B cell (primary cell): Measurements from ENCODE around the gene NPAS3. TPM values are rescaled to one million over a fixed set of nuclear protein-coding genes. Genes with fewer than 3 reads are reported as not detected.

ENCODE experiments used
- ATAC-seq: fragments of 200-7000 bp; cut with Tn5 transposase; one replicate; pipeline ENCODE4 v1.10.0; 2021; ENCODE audit warnings: low read depth, mild to moderate bottlenecking, moderate number of reproducible peaks, moderate library complexity
- CTCF ChIA-PET: fragments of 350-600 bp; sonication (Branson Sonifier 250); formaldehyde crosslinking; loops from one replicate; lab custom pipeline; 2021; ENCODE audit warnings: antibody characterized with exemption, inconsistent platforms; lab: Charles Lee
- POLR2A ChIA-PET: fragments of 350-600 bp; sonication (Branson Sonifier 250); formaldehyde crosslinking; loops from one replicate; lab custom pipeline; 2021; ENCODE audit warnings: antibody characterized with exemption; lab: Charles Lee
- DNase-seq: peaks from one replicate; pipeline ENCODE4 v3.0.0; 2013
- H2AFZ ChIP-seq: 2 replicates; pipeline ENCODE4 v1.6.1; 2012; ENCODE audit warnings: mild to moderate bottlenecking, low read depth, low read length; ENCODE audit not compliant: insufficient read depth, poor library complexity, severe bottlenecking
- H3K27ac ChIP-seq, 2 donors: 1 replicate in 1 of 2; 2 replicates in 1 of 2; pipeline ENCODE4 v1.5.1; 2012 to 2013; ENCODE audit warnings: low read length in 2 of 2, mild to moderate bottlenecking in 2 of 2, moderate library complexity in 1 of 2
- H3K27me3 ChIP-seq, 4 experiments: fragments of 200-600 bp in 1 of 4; sonication (generic) in 1 of 4; replicated peaks in 1 of 4; 1 replicate in 2 of 4; 2 replicates in 2 of 4; pipeline versions ENCODE4 v1.6.1 to v1.7.0; 2013 to 2016; ENCODE audit warnings: low read length in 3 of 4, mild to moderate bottlenecking in 2 of 4, mixed read lengths in 1 of 4, moderate library complexity in 1 of 4; ENCODE audit not compliant: insufficient read depth in 4 of 4, control insufficient read depth in 3 of 4; ENCODE audit errors: control extremely low read depth in 1 of 4
- H3K36me3 ChIP-seq, 2 experiments: replicated peaks in 1 of 2; 1 replicate in 1 of 2; 2 replicates in 1 of 2; pipeline versions ENCODE4 v1.6.1 to v1.7.1; 2013; ENCODE audit warnings: low read length in 1 of 2; ENCODE audit not compliant: insufficient read depth in 2 of 2, control insufficient read depth in 1 of 2; ENCODE audit errors: control extremely low read depth in 1 of 2, extremely low read depth in 1 of 2
- H3K4me1 ChIP-seq, 2 donors: fragments of 200-600 bp in 1 of 2; sonication (generic) in 1 of 2; 1 replicate in 1 of 2; 2 replicates in 1 of 2; pipeline versions ENCODE4 v1.5.1 to v1.6.1; 2013 to 2017; ENCODE audit warnings: low read length in 2 of 2; ENCODE audit not compliant: control insufficient read depth in 2 of 2, insufficient read depth in 2 of 2
- H3K4me2 ChIP-seq: replicated peaks from 2 replicates; pipeline ENCODE3; 2012; ENCODE audit warnings: mild to moderate bottlenecking, low read depth, low read length; ENCODE audit not compliant: poor library complexity, severe bottlenecking
- H3K4me3 ChIP-seq, 5 experiments: fragments of 200-600 bp in 1 of 5; sonication (generic) in 1 of 5; 1 replicate in 3 of 5; 2 replicates in 2 of 5; pipeline versions ENCODE4 v1.5.1 to v1.7.0; 2011 to 2016; ENCODE audit warnings: low read length in 4 of 5, mild to moderate bottlenecking in 4 of 5, low read depth in 2 of 5, control low read depth in 1 of 5, moderate library complexity in 1 of 5; ENCODE audit not compliant: insufficient read depth in 1 of 5; ENCODE audit errors: control extremely low read depth in 1 of 5, extremely low read depth in 1 of 5
- H3K79me2 ChIP-seq: fragments of 200-600 bp; sonication (generic); one replicate; pipeline ENCODE4 v1.6.0; 2016; ENCODE audit warnings: low read length; ENCODE audit not compliant: control insufficient read depth, insufficient read depth
- H3K9ac ChIP-seq: fragments of 200-600 bp; sonication (generic); 2 replicates; pipeline ENCODE4 v1.6.1; 2017; ENCODE audit warnings: mild to moderate bottlenecking, low read length, moderate library complexity
- H3K9me3 ChIP-seq, 3 donors: one replicate each; pipeline versions ENCODE4 v1.6.1 to v1.7.1; 2013; ENCODE audit warnings: low read length in 2 of 3; ENCODE audit not compliant: control insufficient read depth in 2 of 3, insufficient read depth in 1 of 3; ENCODE audit errors: control extremely low read depth in 1 of 3
- H4K20me1 ChIP-seq: 2 replicates; pipeline ENCODE4 v1.6.0; 2012; ENCODE audit warnings: mild to moderate bottlenecking, low read length; ENCODE audit not compliant: insufficient read depth, control insufficient read depth, poor library complexity, severe bottlenecking
- H3K27ac Mint-ChIP-seq: one replicate; pipeline ENCODE4 v1.8.0; 2021; ENCODE audit warnings: mixed read lengths
- H3K27me3 Mint-ChIP-seq: one replicate; pipeline ENCODE4 v1.8.0; 2021; ENCODE audit warnings: mixed read lengths
- H3K4me1 Mint-ChIP-seq: one replicate; pipeline ENCODE4 v1.8.0; 2021; ENCODE audit warnings: mixed read lengths
- H3K4me3 Mint-ChIP-seq: one replicate; pipeline ENCODE4 v1.8.0; 2021; ENCODE audit warnings: mixed read lengths
- H3K9me3 Mint-ChIP-seq: one replicate; pipeline ENCODE4 v1.8.0; 2022; ENCODE audit warnings: mixed read lengths; ENCODE audit not compliant: insufficient read depth
- CTCF ChIP-seq: fragments of 200-600 bp; IDR thresholded peaks from one replicate; pipeline ENCODE4 v1.8.0; 2022; ENCODE audit warnings: antibody characterized with exemption, mild to moderate bottlenecking
- EZH2 ChIP-seq: IDR thresholded peaks from 2 replicates; pipeline ENCODE4 v1.6.1; 2012; ENCODE audit warnings: borderline replicate concordance, low read depth, mild to moderate bottlenecking, moderate library complexity, low read length; ENCODE audit not compliant: insufficient read depth, poor library complexity, severe bottlenecking
- whole genome bisulfite sequencing: methylation state at CpG from one replicate; pipeline ENCODE4 v1.1.5; 2013; ENCODE audit warnings: missing lambda C conversion rate; ENCODE audit not compliant: insufficient coverage; 5-methylcytosine and 5-hydroxymethylcytosine counted together
- intact Hi-C: fragments of 100-400 bp; cut with micrococcal nuclease; formaldehyde crosslinking; loops from one replicate; pipeline ENCODE4 v1.10.0; 2022
- polyA plus RNA-seq: library from polyadenylated mRNA; depleted of rRNA; stranded (reverse); fragments of >200 nt; gene quantifications from 2 replicates; pipeline ENCODE4 v1.2.3, GENCODE V29; 2012
- total RNA-seq, 2 donors: library from RNA; stranded (reverse); fragments of 120-200 nt in 1 of 2; gene quantifications; 1 replicate in 1 of 2; 2 replicates in 1 of 2; pipeline versions ENCODE4 v1.2.3 to v1.2.4, GENCODE V29; 2013 to 2022

Gene NPAS3
- total and polyA plus RNA-seq, 2 donors (not counting 1 experiment from before 2014, with no cell fraction given): not detected

- ATAC-seq (no peak), DNase-seq (no peak)
- Mint-ChIP-seq H3K4me3 (no peak overlapping the region), H3K9me3 (no peaks in the 10 kb centered on the region), H3K27ac (no peak overlapping the region), H3K27me3 (no peaks in the 10 kb centered on the region), H3K4me1 (no peaks in the 10 kb centered on the region)
- Histone ChIP-seq H3K4me1 (no peaks in the 10 kb centered on the region), H2AFZ (no peak overlapping the region), H4K20me1 (no peaks in the 10 kb centered on the region), H3K9ac (no peak overlapping the region), H3K36me3 (no peaks in the 10 kb centered on the region), H3K4me2 (no peak overlapping the region), H3K9me3 (no peaks in the 10 kb centered on the region), H3K4me3 (no peak overlapping the region), H3K27me3 (no peaks in the 10 kb centered on the region), H3K79me2 (no peaks in the 10 kb centered on the region), H3K27ac (no peak overlapping the region)
- POLR2A ChIA-PET: no interaction called here
- 75% methylated on average over 1 of the region's 1 CpG for WGBS
- intact Hi-C loops: no loop called here
- CTCF ChIA-PET: no interaction called here
- TF ChIP-seq EZH2 (no peak), CTCF (no peak)
Measured at GRCh38 chr14:33239465-33239864, 300.8 kb downstream of the NPAS3 start.

DNA sequence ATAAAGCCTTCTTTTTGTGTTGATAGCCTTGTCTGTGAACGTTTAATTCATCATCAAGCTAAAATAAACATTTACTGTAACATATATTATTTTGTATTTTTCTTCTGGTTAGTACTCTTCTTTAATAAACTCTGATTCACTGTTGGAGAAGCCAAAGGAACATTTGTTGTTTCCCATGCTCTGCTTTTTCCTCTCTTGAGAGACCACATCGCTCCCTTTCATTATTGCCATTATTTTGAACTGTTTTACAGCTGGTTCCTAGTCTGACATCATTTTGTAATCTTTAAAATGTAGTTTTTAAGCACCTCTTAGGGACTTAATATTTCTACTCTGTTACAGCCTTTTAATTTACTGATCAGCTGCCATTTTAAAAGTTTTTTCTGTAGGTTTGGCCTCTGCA lies 301.8 kb downstream of the NPAS3 start:
- H3K4me3 Mint-ChIP-seq: no peak overlapping the region
- no peaks in the 10 kb centered on the region for H3K4me1 ChIP-seq
- no peak overlapping the region for H3K27ac ChIP-seq
- no peaks in the 10 kb centered on the region for H4K20me1 ChIP-seq
- H3K79me2 ChIP-seq: no peaks in the 10 kb centered on the region
- H3K36me3 ChIP-seq: no peaks in the 10 kb centered on the region
- no peak overlapping the region for H3K27ac Mint-ChIP-seq
- no peaks in the 10 kb centered on the region for H3K4me1 Mint-ChIP-seq
- CTCF ChIA-PET: no interaction called here
- intact Hi-C loops: loop anchor here (1.0 kb wide), 1 partner anchor 8 kb away; no protein-coding TSS in a partner anchor
- no peak overlapping the region for H3K4me2 ChIP-seq
- ATAC-seq: no peak
- no peaks in the 10 kb centered on the region for H3K9me3 ChIP-seq
- no peaks in the 10 kb centered on the region for H3K9me3 Mint-ChIP-seq
- WGBS: no CpG with 5 or more reads among the region's 2 CpGs
- no peak overlapping the region for H2AFZ ChIP-seq
- no peak overlapping the region for H3K9ac ChIP-seq
- no peaks in the 10 kb centered on the region for H3K27me3 ChIP-seq
- POLR2A ChIA-PET: no interaction called here
- no peaks in the 10 kb centered on the region for H3K27me3 Mint-ChIP-seq
- H3K4me3 ChIP-seq: no peak overlapping the region
- DNase-seq: no peak
- TF ChIP-seq EZH2: no peak
- TF ChIP-seq CTCF: no peak
